ENCODE measurements around the gene DNAAF1. TPM values are rescaled to one million over a fixed set of nuclear protein-coding genes. Genes with fewer than 3 reads are reported as not detected.
"Not testable (repeated sequence)": the region's sequence is repeated elsewhere in the genome, so short reads cannot be mapped to it uniquely, and the experiment has no call there.

Gene DNAAF1
- total RNA-seq, 6 experiments from 2014 or later, result not detected

DNA sequence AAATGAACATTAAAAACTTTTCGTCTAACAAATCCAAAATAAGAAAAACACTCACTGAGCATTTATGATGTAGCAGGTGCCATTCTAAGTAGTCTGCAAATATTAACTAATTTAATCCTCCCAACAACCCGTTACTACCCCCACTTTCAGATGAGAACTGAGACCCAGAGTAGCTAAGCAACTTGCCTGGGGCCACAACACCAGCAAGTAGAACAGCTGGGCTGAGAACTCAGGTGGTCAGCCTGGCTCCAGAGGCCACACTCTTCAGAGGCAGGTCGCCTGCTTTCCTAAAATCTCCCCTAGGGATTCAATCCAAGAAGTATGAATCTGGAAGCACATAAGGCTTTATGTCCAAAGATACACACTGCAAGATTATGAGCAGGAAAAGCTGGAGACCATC, 34.6 kb upstream of the DNAAF1 start:
- 0 out of 2 replicates have a peak, but pooled peaks cover under 1% of the 10 kb centered on the region for H3K36me3 Mint-ChIP-seq (ENCODE audit: low read depth)
- no peak overlapping the region for H3K27ac Mint-ChIP-seq
- no peaks in the 10 kb centered on the region for H3K9me3 Mint-ChIP-seq
- TF ChIP-seq, protein P1, sequence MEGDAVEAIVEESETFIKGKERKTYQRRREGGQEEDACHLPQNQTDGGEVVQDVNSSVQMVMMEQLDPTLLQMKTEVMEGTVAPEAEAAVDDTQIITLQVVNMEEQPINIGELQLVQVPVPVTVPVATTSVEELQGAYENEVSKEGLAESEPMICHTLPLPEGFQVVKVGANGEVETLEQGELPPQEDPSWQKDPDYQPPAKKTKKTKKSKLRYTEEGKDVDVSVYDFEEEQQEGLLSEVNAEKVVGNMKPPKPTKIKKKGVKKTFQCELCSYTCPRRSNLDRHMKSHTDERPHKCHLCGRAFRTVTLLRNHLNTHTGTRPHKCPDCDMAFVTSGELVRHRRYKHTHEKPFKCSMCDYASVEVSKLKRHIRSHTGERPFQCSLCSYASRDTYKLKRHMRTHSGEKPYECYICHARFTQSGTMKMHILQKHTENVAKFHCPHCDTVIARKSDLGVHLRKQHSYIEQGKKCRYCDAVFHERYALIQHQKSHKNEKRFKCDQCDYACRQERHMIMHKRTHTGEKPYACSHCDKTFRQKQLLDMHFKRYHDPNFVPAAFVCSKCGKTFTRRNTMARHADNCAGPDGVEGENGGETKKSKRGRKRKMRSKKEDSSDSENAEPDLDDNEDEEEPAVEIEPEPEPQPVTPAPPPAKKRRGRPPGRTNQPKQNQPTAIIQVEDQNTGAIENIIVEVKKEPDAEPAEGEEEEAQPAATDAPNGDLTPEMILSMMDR (IDR thresholded peaks at IDR 0.05), result no peak
- H3K27me3 Mint-ChIP-seq (ENCODE audit: insufficient read depth), result no peaks in the 10 kb centered on the region
- no peak for DNase-seq
- no peak overlapping the region for H3K4me3 Mint-ChIP-seq
- H3K4me1 Mint-ChIP-seq (ENCODE audit: low read depth), result peaks cover 24% of the 10 kb centered on the region

DNA sequence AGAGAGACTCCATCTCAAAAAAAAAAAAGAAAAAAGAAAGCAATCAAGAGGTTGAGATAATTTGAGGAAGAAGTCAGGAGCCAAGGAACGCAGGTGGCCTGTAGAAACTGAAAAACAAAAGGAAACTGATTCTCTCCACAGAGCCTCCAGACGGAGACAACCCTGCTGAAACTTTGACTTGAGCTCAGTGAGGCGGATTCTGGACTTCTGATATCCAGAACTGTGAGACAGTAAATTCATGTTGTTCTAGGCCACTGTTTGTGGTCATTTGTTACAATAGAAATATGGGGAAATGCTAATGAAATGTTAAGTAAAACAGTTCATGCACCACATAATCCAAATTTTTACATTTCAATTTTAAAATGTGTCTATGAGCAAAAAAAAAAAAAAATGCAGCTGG, 33.6 kb upstream of the DNAAF1 start:
- H3K36me3 Mint-ChIP-seq (ENCODE audit: low read depth), result 0 out of 2 replicates have a peak, but pooled peaks cover 8% of the 10 kb centered on the region
- TF ChIP-seq, protein P1 (IDR thresholded peaks at IDR 0.05), result no peak
- no peaks in the 10 kb centered on the region for H3K9me3 Mint-ChIP-seq
- H3K4me1 Mint-ChIP-seq (ENCODE audit: low read depth), result peaks cover 24% of the 10 kb centered on the region
- no peaks in the 10 kb centered on the region for H3K27me3 Mint-ChIP-seq (ENCODE audit: insufficient read depth)
- DNase-seq, result no peak
- no peak overlapping the region for H3K27ac Mint-ChIP-seq
- no peak overlapping the region for H3K4me3 Mint-ChIP-seq

DNA sequence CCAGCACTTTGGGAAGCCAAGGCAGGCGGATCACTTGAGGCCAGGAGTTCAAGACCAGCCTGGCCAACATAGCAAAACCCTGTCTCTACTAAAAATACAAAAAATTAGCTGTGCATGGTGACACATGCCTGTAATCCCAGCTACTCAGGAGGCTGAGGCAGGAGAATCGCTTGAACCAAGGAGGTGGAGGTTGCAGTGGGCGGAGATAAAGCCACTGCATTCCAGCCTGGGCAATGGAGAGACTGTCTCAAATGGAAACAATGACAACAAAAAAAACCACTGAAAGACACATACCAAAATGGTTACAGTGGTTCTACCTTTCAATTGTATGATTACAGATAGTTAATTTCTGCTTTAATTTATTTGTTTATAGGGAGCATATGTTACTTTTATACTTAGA, 33.2 kb upstream of the DNAAF1 start:
- not testable (repeated sequence) for H3K27me3 Mint-ChIP-seq (ENCODE audit: insufficient read depth); DNase-seq; H3K36me3 Mint-ChIP-seq (ENCODE audit: low read depth)

DNA sequence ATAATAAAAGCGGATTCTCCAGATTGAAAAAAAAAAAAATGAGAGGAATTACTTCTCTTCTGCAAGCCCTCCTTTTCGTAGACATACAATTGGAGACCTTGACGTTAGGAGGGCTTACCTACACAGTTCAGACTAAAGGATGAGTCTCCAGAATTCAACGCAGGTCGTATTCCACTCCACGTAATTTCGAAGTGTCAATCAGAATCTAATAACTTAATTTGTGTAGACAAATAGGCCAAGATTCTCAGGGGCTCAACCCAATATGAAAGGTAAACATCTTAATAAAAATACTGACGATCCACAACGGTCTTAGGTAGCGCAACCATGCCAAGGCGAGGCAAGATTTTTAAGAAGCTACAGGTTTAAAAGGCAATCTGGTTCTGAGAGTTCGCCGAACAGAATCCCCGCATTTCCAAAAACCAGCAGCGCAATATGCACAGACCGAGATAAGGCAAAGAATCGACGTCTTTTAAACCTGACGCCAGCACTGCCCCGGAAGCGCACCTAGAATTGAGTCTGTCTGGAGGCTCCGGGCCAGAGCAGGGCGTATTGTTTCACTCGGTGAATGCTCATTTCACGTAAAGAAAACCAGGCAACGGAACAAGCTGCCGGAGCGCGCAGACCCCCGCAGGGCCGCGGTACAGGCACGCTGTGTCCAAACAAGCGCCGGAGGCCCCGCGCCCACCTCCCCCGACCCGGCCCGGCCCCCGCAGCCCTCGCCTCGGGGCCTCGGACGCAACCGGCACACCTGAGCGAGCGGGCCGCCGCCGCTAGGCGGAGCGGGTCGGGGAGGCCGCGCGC, 29.0 kb upstream of the DNAAF1 start:
- no peaks in the 10 kb centered on the region for H3K9me3 Mint-ChIP-seq
- H3K4me3 Mint-ChIP-seq, result peak overlapping the region; percentile 97
- peaks cover 16% of the 10 kb centered on the region for H3K4me1 Mint-ChIP-seq (ENCODE audit: low read depth)
- no peaks in the 10 kb centered on the region for H3K27me3 Mint-ChIP-seq (ENCODE audit: insufficient read depth)
- 0 out of 2 replicates have a peak, but pooled peaks cover 8% of the 10 kb centered on the region for H3K36me3 Mint-ChIP-seq (ENCODE audit: low read depth)
- peak overlapping the region; percentile 90 for H3K27ac Mint-ChIP-seq
- TF ChIP-seq, protein P1 (IDR thresholded peaks at IDR 0.05), result peak; percentile 72
- DNase-seq, result peak; percentile 3

More for the DNA sequence above, 33.2 kb upstream of the DNAAF1 start:
- peaks cover 23% of the 10 kb centered on the region for H3K4me1 Mint-ChIP-seq (ENCODE audit: low read depth)
- H3K9me3 Mint-ChIP-seq, H3K27ac Mint-ChIP-seq, H3K4me3 Mint-ChIP-seq: not testable (repeated sequence)

DNA sequence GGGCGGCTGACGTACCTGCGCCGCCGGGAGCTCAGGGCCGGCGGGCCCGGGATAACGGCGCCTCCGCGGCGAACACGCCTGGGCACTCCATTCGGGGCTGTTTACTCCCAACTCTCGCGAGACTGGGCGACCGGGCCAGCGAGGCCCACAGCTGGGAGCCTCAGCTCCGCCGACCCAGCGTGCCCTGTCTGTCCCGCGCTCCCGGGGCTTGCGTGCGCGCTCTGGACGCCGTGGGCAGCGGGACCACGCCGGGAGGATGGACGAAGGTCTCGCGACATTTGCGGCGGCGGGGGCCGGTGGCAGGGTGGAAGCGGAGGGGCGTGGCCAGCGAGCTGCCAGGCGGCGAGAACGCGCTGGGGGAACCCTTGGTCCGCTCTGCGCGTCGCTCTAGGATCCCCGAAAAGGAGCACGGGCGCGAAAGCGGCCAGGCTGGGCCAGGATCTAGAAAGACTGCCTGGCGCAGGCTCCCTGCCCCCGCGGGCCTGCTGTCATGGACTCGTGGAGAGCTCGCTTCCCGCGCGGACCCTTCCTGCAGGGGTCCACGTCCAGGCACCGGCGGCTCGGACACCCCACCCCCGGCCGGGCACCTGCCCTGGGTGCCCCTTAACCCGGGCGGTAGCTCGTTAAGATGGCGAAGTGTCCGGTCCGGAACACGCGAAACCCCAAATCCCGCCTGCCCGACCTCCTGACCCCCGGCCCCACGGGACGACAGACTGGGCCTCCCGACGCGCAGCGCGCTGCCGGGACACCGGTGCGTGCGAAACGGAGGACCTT, 28.2 kb upstream of the DNAAF1 start, which contains the start of gene MBTPS1:
MBTPS1 (minus strand) TSS at position 223 of the 774 bp plus-strand sequence. CDS start 15,159 bp downstream, outside the sequence.
- TF ChIP-seq, protein P1 (IDR thresholded peaks at IDR 0.05), result no peak
- H3K9me3 Mint-ChIP-seq, result no peaks in the 10 kb centered on the region
- peak within 1 kb of the TSS; percentile 97 for H3K4me3 Mint-ChIP-seq
- peaks cover 16% of the 10 kb centered on the region for H3K4me1 Mint-ChIP-seq (ENCODE audit: low read depth)
- H3K27ac Mint-ChIP-seq, result peak within 1 kb of the TSS; percentile 91
- H3K36me3 Mint-ChIP-seq (ENCODE audit: low read depth), result 0 out of 2 replicates have a peak, but pooled peaks cover 8% of the 10 kb centered on the region
- H3K27me3 Mint-ChIP-seq (ENCODE audit: insufficient read depth), result no peaks in the 10 kb centered on the region
- peak; percentile 97 for DNase-seq
